GM21423 (cell line): ENCODE measurements around the gene HAPLN1.
A peak's percentile ranks its signal among the peaks of the same experiment; 100 is the strongest.

Experiments used
- ATAC-seq: cut with Tn5 transposase; IDR thresholded peaks from one replicate; pipeline ENCODE4 v1.9.1; 2021; ENCODE audit warnings: mild to moderate bottlenecking, moderate library complexity; ENCODE audit not compliant: unreplicated experiment

HAPLN1 gene

GRCh38 chr5:83718936-83719495, 1.6 kb downstream of the HAPLN1 start:
- no peak for ATAC-seq

GRCh38 chr5:83718195-83718825, 2.3 kb downstream of the HAPLN1 start:
- ATAC-seq: peak; percentile 81

- ATAC-seq: no peak
These were observed 5.2 kb downstream of the HAPLN1 start for GRCh38 chr5:83715236-83716065.

GRCh38 chr5:83714810-83715209, 5.8 kb downstream of the HAPLN1 start:
- no peak for ATAC-seq

GRCh38 chr5:83711982-83712601, 8.6 kb downstream of the HAPLN1 start:
- peak; percentile 72 for ATAC-seq

- ATAC-seq: no peak
These were observed 10.7 kb downstream of the HAPLN1 start for GRCh38 chr5:83709973-83710372.

GRCh38 chr5:83708170-83708569, 12.5 kb downstream of the HAPLN1 start:
- ATAC-seq: no peak

- ATAC-seq: no peak
These were observed 17.6 kb downstream of the HAPLN1 start for GRCh38 chr5:83703059-83703458.

GRCh38 chr5:83701886-83702285, 18.8 kb downstream of the HAPLN1 start:
- ATAC-seq: no peak

GRCh38 chr5:83689881-83690280, 30.8 kb downstream of the HAPLN1 start:
- ATAC-seq: no peak

GRCh38 chr5:83688281-83688680, 32.4 kb downstream of the HAPLN1 start:
- no peak for ATAC-seq

- no peak for ATAC-seq
These were observed 33.5 kb downstream of the HAPLN1 start for GRCh38 chr5:83687124-83687619.

- no peak for ATAC-seq
These were observed 34.4 kb downstream of the HAPLN1 start for GRCh38 chr5:83686251-83686650.

GRCh38 chr5:83683836-83684235, 36.8 kb downstream of the HAPLN1 start:
- ATAC-seq: no peak

GRCh38 chr5:83672646-83673045, 48.0 kb downstream of the HAPLN1 start:
- ATAC-seq: no peak

- no peak for ATAC-seq
These were observed 48.5 kb downstream of the HAPLN1 start for GRCh38 chr5:83672158-83672557.

- no peak for ATAC-seq
These were observed 55.0 kb downstream of the HAPLN1 start for GRCh38 chr5:83665631-83666030.

GRCh38 chr5:83662558-83662957, 58.1 kb downstream of the HAPLN1 start:
- no peak for ATAC-seq

- ATAC-seq: no peak
These were observed 62.7 kb downstream of the HAPLN1 start for GRCh38 chr5:83657807-83658525.

GRCh38 chr5:83654427-83654994, 66.1 kb downstream of the HAPLN1 start:
- ATAC-seq: no peak
